GM12892 (cell line): ENCODE results near the gene SATB2.

ENCODE experiments used
- POLR2A ChIP-seq: IDR thresholded peaks from 2 replicates; pipeline ENCODE4 v1.6.1; 2011; ENCODE audit warnings: low read depth, low read length, control low read depth
- POLR2AphosphoS5 ChIP-seq: IDR thresholded peaks from 2 replicates; pipeline ENCODE4 v1.6.1; 2011; ENCODE audit warnings: low read depth, low read length, control low read depth
- TAF1 ChIP-seq: IDR thresholded peaks from 2 replicates; pipeline ENCODE4 v1.6.1; 2011; ENCODE audit warnings: low read depth, mild to moderate bottlenecking, control low read depth, low read length, borderline replicate concordance

GRCh38 chr2:199344012-199344411 is 113.7 kb downstream of the SATB2 start:
- TF ChIP-seq POLR2AphosphoS5 (no peak), POLR2A (no peak), TAF1 (no peak)
